Spleen (tissue), 11 donors: ENCODE results near the gene SPDEF. TPM values are rescaled to one million over a fixed set of nuclear protein-coding genes. Genes with fewer than 3 reads are reported as not detected.

Experiments used
- DNase-seq: peaks from one replicate; pipeline ENCODE4 v3.0.0-alpha.2; 2020
- H3K27ac ChIP-seq, 8 donors: fragments of 200-600 bp; sonication (generic) in 7 of 8; 1 replicate in 4 of 8; 2 replicates in 4 of 8; pipeline versions ENCODE4 v1.5.0 to v1.8.0; 2016 to 2021; ENCODE audit warnings: inconsistent platforms in 4 of 8, mild to moderate bottlenecking in 4 of 8, moderate library complexity in 1 of 8
- H3K27me3 ChIP-seq, 7 donors: fragments of 200-600 bp; sonication (generic) in 6 of 7; replicated peaks in 1 of 7; 1 replicate in 4 of 7; 2 replicates in 3 of 7; pipeline versions ENCODE4 v1.5.0 to v1.8.0; 2016 to 2021; ENCODE audit warnings: inconsistent platforms in 3 of 7, mild to moderate bottlenecking in 1 of 7
- H3K36me3 ChIP-seq, 6 donors: fragments of 200-600 bp; sonication (generic) in 5 of 6; 1 replicate in 4 of 6; 2 replicates in 2 of 6; pipeline versions ENCODE4 v1.5.0 to v1.8.0; 2016 to 2021; ENCODE audit warnings: inconsistent platforms in 2 of 6
- H3K4me1 ChIP-seq, 6 donors: fragments of 200-600 bp; sonication (generic) in 5 of 6; 1 replicate in 3 of 6; 2 replicates in 3 of 6; pipeline versions ENCODE4 v1.5.0 to v1.8.0; 2016 to 2021; ENCODE audit warnings: inconsistent platforms in 3 of 6
- H3K4me3 ChIP-seq, 8 donors: fragments of 200-600 bp; sonication (generic) in 7 of 8; 1 replicate in 4 of 8; 2 replicates in 4 of 8; pipeline versions ENCODE4 v1.5.0 to v1.8.0; 2016 to 2021; ENCODE audit warnings: inconsistent platforms in 4 of 8, mild to moderate bottlenecking in 4 of 8, moderate library complexity in 2 of 8
- H3K9me3 ChIP-seq, 8 donors: fragments of 200-600 bp; sonication (generic) in 7 of 8; 1 replicate in 4 of 8; 2 replicates in 4 of 8; pipeline versions ENCODE4 v1.5.0 to v1.8.0; 2016 to 2021; ENCODE audit warnings: inconsistent platforms in 4 of 8
- POLR2A ChIP-seq, 3 donors: fragments of 450-650 bp; IDR thresholded peaks; one replicate each; pipeline ENCODE4 v1.5.1; 2017; ENCODE audit warnings: antibody characterized with exemption in 3 of 3, mild to moderate bottlenecking in 1 of 3
- POLR2AphosphoS5 ChIP-seq, 3 donors: sonication (generic); formaldehyde crosslinking; IDR thresholded peaks; one replicate each; pipeline ENCODE4 v1.5.1; 2017; ENCODE audit warnings: antibody characterized with exemption in 3 of 3
- WGBS, 5 donors: extraction: QIAGEN DNeasy Blood & Tissue Kit in 3 of 5; methylation state at CpG; one replicate each; pipeline versions ENCODE4 v1.1.5 to v1.1.7; 2013 to 2018; 5-methylcytosine and 5-hydroxymethylcytosine counted together
- intact Hi-C: fragments of 100-400 bp; cut with DNase I; formaldehyde crosslinking; loops from one replicate; pipeline ENCODE4 v1.15.0; 2023; ENCODE audit warnings: low total_unique reads
- polyA plus RNA-seq, 3 donors: library from polyadenylated mRNA; stranded (reverse); fragments of 200-250 nt; gene quantifications; one replicate each; pipeline ENCODE4 v1.2.1, GENCODE V29; 2013
- total RNA-seq, 7 donors: library from RNA; depleted of rRNA in 3 of 7; stranded (reverse); fragments of >200 nt in 3 of 7; fragmentation: NEBNext Ultra II Directional in 4 of 7; extraction: Animal tissue kit (Norgen Biotek cat#: 25700) in 4 of 7; gene quantifications; one replicate each; pipeline versions ENCODE4 v1.1.0 to v1.2.1, GENCODE V29; 2016 to 2021
- TF ChIP-seq, protein P1 (sequence below), 11 experiments: fragments of 200-600 bp in 7 of 11; fragments of 450-650 bp in 4 of 11; sonication (generic) in 4 of 11; IDR thresholded peaks in 8 of 11; conservative IDR thresholded peaks in 3 of 11; 1 replicate in 7 of 11; 2 replicates in 4 of 11; pipeline versions ENCODE4 v1.4.0 to v1.8.0; 2016 to 2021; ENCODE audit warnings: antibody characterized with exemption in 11 of 11, inconsistent platforms in 4 of 11, mild to moderate bottlenecking in 1 of 11
- donor health status: healthy with polysubstance abuse.
- donor health status: DM: no; HTN: no; CAD: no; lungs with moderate emphysema.
- donor health status: DM: no; HTN: no; CAD: no.
- donor health status: Bipolar disorder and iron deficiency.
- donor health status: healthy.
- donor health status: DM: no; HTN: no; CAD: no.
- donor health status: DM: yes; HTN: yes; CAD: no.

Gene SPDEF
- total and polyA plus RNA-seq, 10 donors: 0.03 to 0.32 (median 0.13) TPM; not detected in 7

- peaks cover 0 to 11% (median 9%) of the 10 kb centered on the region in 8 donors for H3K9me3 ChIP-seq
- TF ChIP-seq, protein P1, sequence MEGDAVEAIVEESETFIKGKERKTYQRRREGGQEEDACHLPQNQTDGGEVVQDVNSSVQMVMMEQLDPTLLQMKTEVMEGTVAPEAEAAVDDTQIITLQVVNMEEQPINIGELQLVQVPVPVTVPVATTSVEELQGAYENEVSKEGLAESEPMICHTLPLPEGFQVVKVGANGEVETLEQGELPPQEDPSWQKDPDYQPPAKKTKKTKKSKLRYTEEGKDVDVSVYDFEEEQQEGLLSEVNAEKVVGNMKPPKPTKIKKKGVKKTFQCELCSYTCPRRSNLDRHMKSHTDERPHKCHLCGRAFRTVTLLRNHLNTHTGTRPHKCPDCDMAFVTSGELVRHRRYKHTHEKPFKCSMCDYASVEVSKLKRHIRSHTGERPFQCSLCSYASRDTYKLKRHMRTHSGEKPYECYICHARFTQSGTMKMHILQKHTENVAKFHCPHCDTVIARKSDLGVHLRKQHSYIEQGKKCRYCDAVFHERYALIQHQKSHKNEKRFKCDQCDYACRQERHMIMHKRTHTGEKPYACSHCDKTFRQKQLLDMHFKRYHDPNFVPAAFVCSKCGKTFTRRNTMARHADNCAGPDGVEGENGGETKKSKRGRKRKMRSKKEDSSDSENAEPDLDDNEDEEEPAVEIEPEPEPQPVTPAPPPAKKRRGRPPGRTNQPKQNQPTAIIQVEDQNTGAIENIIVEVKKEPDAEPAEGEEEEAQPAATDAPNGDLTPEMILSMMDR (IDR thresholded peaks at IDR 0.05 in 8 of 11, conservative IDR thresholded peaks at IDR 0.05 in 3 of 11): no peak
- TF ChIP-seq POLR2AphosphoS5 (IDR thresholded peaks at IDR 0.05): peak in 2 of 3 donors; percentile 17 to 21
- no peak overlapping the region for H3K4me3 ChIP-seq
- intact Hi-C loops: no loop called here
- H3K36me3 ChIP-seq: no peaks in the 10 kb centered on the region
- H3K4me1 ChIP-seq: peaks cover 0 to 7% (median 0%) of the 10 kb centered on the region in 6 donors
- H3K27ac ChIP-seq: no peak overlapping the region
- peaks cover 0 to under 1% (median 0%) of the 10 kb centered on the region in 7 donors for H3K27me3 ChIP-seq
- 58 to 75% (median 65%) methylated on average over 20 of the region's 20 CpGs for WGBS, 5 donors
- DNase-seq: no peak
These were observed 4.5 kb upstream of the SPDEF start for GRCh38 chr6:34560366-34561226.

GRCh38 chr6:34559651-34560365, 3.7 kb upstream of the SPDEF start:
- TF ChIP-seq POLR2AphosphoS5 (IDR thresholded peaks at IDR 0.05) (no peak), POLR2A (IDR thresholded peaks at IDR 0.05) (no peak)
- 77 to 85% (median 84%) methylated on average over 10 of the region's 10 CpGs for WGBS, 5 donors
- Histone ChIP-seq H3K9me3 (peaks cover 0 to 11% (median 9%) of the 10 kb centered on the region in 8 donors), H3K27ac (no peak overlapping the region), H3K27me3 (no peaks in the 10 kb centered on the region), H3K36me3 (no peaks in the 10 kb centered on the region), H3K4me1 (peaks cover 0 to 7% (median 0%) of the 10 kb centered on the region in 6 donors), H3K4me3 (no peak overlapping the region)
- DNase-seq: no peak
- intact Hi-C loops: no loop called here

GRCh38 chr6:34558172-34558714, 2.1 kb upstream of the SPDEF start:
- Histone ChIP-seq H3K36me3 (no peaks in the 10 kb centered on the region), H3K27ac (no peak overlapping the region), H3K27me3 (no peaks in the 10 kb centered on the region), H3K9me3 (peaks cover 0 to 11% (median 9%) of the 10 kb centered on the region in 8 donors), H3K4me1 (peaks cover 0 to 9% (median 2%) of the 10 kb centered on the region in 6 donors), H3K4me3 (no peak overlapping the region)
- TF ChIP-seq, protein P1 (IDR thresholded peaks at IDR 0.05 in 8 of 11, conservative IDR thresholded peaks at IDR 0.05 in 3 of 11): no peak
- TF ChIP-seq POLR2AphosphoS5 (IDR thresholded peaks at IDR 0.05) (no peak), POLR2A (IDR thresholded peaks at IDR 0.05) (no peak)
- intact Hi-C loops: no loop called here
- no peak for DNase-seq
- 72 to 95% (median 88%) methylated on average over 4 of the region's 4 CpGs for WGBS, 5 donors

- Histone ChIP-seq H3K4me1 (peaks cover 0 to 9% (median 2%) of the 10 kb centered on the region in 6 donors), H3K36me3 (no peaks in the 10 kb centered on the region), H3K4me3 (no peak overlapping the region), H3K27me3 (no peaks in the 10 kb centered on the region), H3K27ac (no peak overlapping the region), H3K9me3 (peaks cover 0 to 11% (median 9%) of the 10 kb centered on the region in 8 donors)
- intact Hi-C loops: no loop called here
- TF ChIP-seq POLR2AphosphoS5 (IDR thresholded peaks at IDR 0.05): no peak
- TF ChIP-seq, protein P1 (IDR thresholded peaks at IDR 0.05 in 8 of 11, conservative IDR thresholded peaks at IDR 0.05 in 3 of 11): no peak
- TF ChIP-seq POLR2A (IDR thresholded peaks at IDR 0.05): no peak
- WGBS, 5 donors: 76 to 94% (median 91%) methylated on average over 9 of the region's 9 CpGs
- DNase-seq: no peak
These were observed 1.1 kb upstream of the SPDEF start for GRCh38 chr6:34557228-34557627.
